MM.1S (cell line): Measurements from ENCODE around the gene RERE.

Experiments
- DNase-seq: peaks from one replicate; pipeline ENCODE4 v3.0.0-alpha.2; 2015
- H2AFZ ChIP-seq: fragments of 300-600 bp; sonication (generic); 2 replicates; pipeline ENCODE4 v1.6.0; 2016; ENCODE audit warnings: antibody characterized with exemption, low read length
- H3F3A ChIP-seq: fragments of 300-600 bp; sonication (generic); 2 replicates; pipeline ENCODE4 v1.6.1; 2016; ENCODE audit warnings: mild to moderate bottlenecking, antibody characterized with exemption, low read length, moderate library complexity, mixed read lengths; ENCODE audit not compliant: insufficient read depth
- H3K27ac ChIP-seq: fragments of 300-600 bp; sonication (generic); 2 replicates; pipeline ENCODE4 v1.5.1; 2016; ENCODE audit warnings: mild to moderate bottlenecking, low read length
- H3K27me3 ChIP-seq: fragments of 300-600 bp; sonication (generic); replicated peaks from 2 replicates; pipeline ENCODE4 v1.6.0; 2016; ENCODE audit warnings: low read length; ENCODE audit not compliant: insufficient read depth
- H3K36me3 ChIP-seq: fragments of 300-600 bp; sonication (generic); replicated peaks from 2 replicates; pipeline ENCODE4 v1.6.1; 2016; ENCODE audit warnings: mild to moderate bottlenecking, low read length, mixed read lengths; ENCODE audit not compliant: insufficient read depth
- H3K4me1 ChIP-seq: fragments of 300-600 bp; sonication (generic); 2 replicates; pipeline ENCODE4 v1.6.1; 2016; ENCODE audit warnings: low read length, mixed read lengths
- H3K4me2 ChIP-seq: fragments of 300-600 bp; sonication (generic); 2 replicates; pipeline ENCODE4 v1.6.0; 2016; ENCODE audit warnings: low read depth, low read length
- H3K4me3 ChIP-seq: fragments of 300-600 bp; sonication (generic); 2 replicates; pipeline ENCODE4 v1.5.1; 2016; ENCODE audit warnings: low read length, mixed read lengths
- H3K79me2 ChIP-seq: fragments of 300-600 bp; sonication (generic); 2 replicates; pipeline ENCODE4 v1.6.1; 2016; ENCODE audit warnings: mixed run types, low read length, mixed read lengths
- H3K9ac ChIP-seq: fragments of 300-600 bp; sonication (generic); 2 replicates; pipeline ENCODE4 v1.6.1; 2016; ENCODE audit warnings: low read length, mixed read lengths
- H3K9me2 ChIP-seq: fragments of 300-600 bp; sonication (generic); replicated peaks from 2 replicates; pipeline ENCODE4 v1.6.1; 2016; ENCODE audit warnings: mild to moderate bottlenecking, low read length, mixed read lengths; ENCODE audit not compliant: insufficient read depth
- H3K9me3 ChIP-seq: fragments of 300-600 bp; sonication (generic); replicated peaks from 2 replicates; pipeline ENCODE4 v1.6.1; 2016; ENCODE audit warnings: mild to moderate bottlenecking, low read length, mixed read lengths; ENCODE audit not compliant: insufficient read depth
- H4K20me1 ChIP-seq: fragments of 300-600 bp; sonication (generic); 2 replicates; pipeline ENCODE4 v1.6.1; 2016; ENCODE audit warnings: mild to moderate bottlenecking, low read length, moderate library complexity, mixed read lengths; ENCODE audit not compliant: insufficient read depth
- CTCF ChIP-seq: fragments of 300-600 bp; sonication (generic); IDR thresholded peaks from 2 replicates; pipeline ENCODE4 v1.5.1; 2016; ENCODE audit warnings: antibody characterized with exemption, low read length, mixed read lengths
- EZH2 ChIP-seq: fragments of 300-600 bp; sonication (generic); optimal IDR thresholded peaks from 2 replicates; pipeline ENCODE3; 2017; ENCODE audit warnings: low read depth, mild to moderate bottlenecking, antibody characterized with exemption, low read length, mixed read lengths
- EZH2phosphoT487 ChIP-seq: fragments of 300-600 bp; sonication (generic); IDR thresholded peaks from 2 replicates; pipeline ENCODE4 v1.6.1; 2018; ENCODE audit warnings: antibody characterized with exemption, low read length

The RERE gene

GRCh38 chr1:8434101-8434500 lies 383.3 kb downstream of the RERE start:
- H3K9me2 ChIP-seq, result no peaks in the 10 kb centered on the region
- no peaks in the 10 kb centered on the region for H3K9me3 ChIP-seq
- no peak overlapping the region for H3K4me3 ChIP-seq
- no peaks in the 10 kb centered on the region for H4K20me1 ChIP-seq
- H3K79me2 ChIP-seq, result no peaks in the 10 kb centered on the region
- H3K27me3 ChIP-seq, result no peaks in the 10 kb centered on the region
- TF ChIP-seq EZH2 (no peak), EZH2phosphoT487 (no peak), CTCF (no peak)
- H3K27ac ChIP-seq, result no peak overlapping the region
- no peaks in the 10 kb centered on the region for H3K4me1 ChIP-seq
- no peaks in the 10 kb centered on the region for H3F3A ChIP-seq
- DNase-seq, result no peak
- no peaks in the 10 kb centered on the region for H3K36me3 ChIP-seq
- no peak overlapping the region for H3K9ac ChIP-seq
- H3K4me2 ChIP-seq, result no peak overlapping the region
- no peak overlapping the region for H2AFZ ChIP-seq

GRCh38 chr1:8431784-8432183 lies 385.7 kb downstream of the RERE start:
- DNase-seq, result no peak
- peaks cover 18% of the 10 kb centered on the region for H3K4me1 ChIP-seq
- H3K27ac ChIP-seq, result no peak overlapping the region
- H4K20me1 ChIP-seq, result no peaks in the 10 kb centered on the region
- H3K4me2 ChIP-seq, result no peak overlapping the region
- TF ChIP-seq CTCF (no peak), EZH2 (no peak), EZH2phosphoT487 (no peak)
- H3K9me2 ChIP-seq, result no peaks in the 10 kb centered on the region
- H3F3A ChIP-seq, result peaks cover 18% of the 10 kb centered on the region
- H3K36me3 ChIP-seq, result no peaks in the 10 kb centered on the region
- H2AFZ ChIP-seq, result no peak overlapping the region
- no peak overlapping the region for H3K4me3 ChIP-seq
- peaks cover 2% of the 10 kb centered on the region; the same call in 1 of the 2 replicates for H3K79me2 ChIP-seq
- 0 out of 2 replicates have a peak, but pooled peaks cover 3% of the 10 kb centered on the region for H3K27me3 ChIP-seq
- no peak overlapping the region for H3K9ac ChIP-seq
- H3K9me3 ChIP-seq, result no peaks in the 10 kb centered on the region

GRCh38 chr1:8431019-8431418 lies 386.4 kb downstream of the RERE start:
- H3K9me3 ChIP-seq, result no peaks in the 10 kb centered on the region
- TF ChIP-seq CTCF (no peak), EZH2phosphoT487 (no peak), EZH2 (no peak)
- no peak overlapping the region for H3K9ac ChIP-seq
- no peaks in the 10 kb centered on the region for H3K9me2 ChIP-seq
- no peaks in the 10 kb centered on the region for H4K20me1 ChIP-seq
- no peak for DNase-seq
- peaks cover 5% of the 10 kb centered on the region; the same call in 1 of the 2 replicates for H3K79me2 ChIP-seq
- no peak overlapping the region for H3K4me2 ChIP-seq
- no peak overlapping the region for H3K4me3 ChIP-seq
- no peak overlapping the region for H2AFZ ChIP-seq
- 0 out of 2 replicates have a peak, but pooled peaks cover 3% of the 10 kb centered on the region for H3K27me3 ChIP-seq
- no peaks in the 10 kb centered on the region for H3K36me3 ChIP-seq
- peaks cover 22% of the 10 kb centered on the region for H3K4me1 ChIP-seq
- H3F3A ChIP-seq, result peaks cover 19% of the 10 kb centered on the region
- no peak overlapping the region for H3K27ac ChIP-seq
